Esophagus squamous epithelium (tissue), 5 donors: ENCODE measurements around the gene CCDC66. TPM values are rescaled to one million over a fixed set of nuclear protein-coding genes. Genes with fewer than 3 reads are reported as not detected.

Experiments
- DNase-seq: peaks from one replicate; lab custom pipeline; 2025; lab: John Stamatoyannopoulos, UW
- H3K27ac ChIP-seq, 4 donors: fragments of 200-600 bp; sonication (generic); one replicate each; pipeline ENCODE4 v1.5.1; 2016 to 2019; ENCODE audit warnings: mild to moderate bottlenecking in 1 of 4
- H3K27me3 ChIP-seq, 4 donors: fragments of 200-600 bp; sonication (generic); 1 replicate in 3 of 4; 2 replicates in 1 of 4; pipeline versions ENCODE4 v1.5.1 to v1.6.0; 2017 to 2021; ENCODE audit warnings: antibody characterized with exemption in 1 of 4
- H3K36me3 ChIP-seq, 3 donors: fragments of 200-600 bp; sonication (generic); one replicate each; pipeline ENCODE4 v1.5.1; 2016 to 2019
- H3K4me1 ChIP-seq, 3 donors: fragments of 200-600 bp; sonication (generic); one replicate each; pipeline ENCODE4 v1.5.1; 2017 to 2019
- H3K4me3 ChIP-seq, 4 donors: fragments of 200-600 bp; sonication (generic); 1 replicate in 3 of 4; 2 replicates in 1 of 4; pipeline ENCODE4 v1.5.1; 2016 to 2019; ENCODE audit warnings: mild to moderate bottlenecking in 2 of 4, moderate library complexity in 1 of 4
- H3K9me3 ChIP-seq, 3 donors: fragments of 200-600 bp; sonication (generic); one replicate each; pipeline ENCODE4 v1.5.1; 2016 to 2019
- POLR2A ChIP-seq, 4 donors: fragments of 450-650 bp; IDR thresholded peaks; one replicate each; pipeline ENCODE4 v1.6.1; 2017; ENCODE audit warnings: antibody characterized with exemption in 4 of 4, mild to moderate bottlenecking in 4 of 4, moderate library complexity in 3 of 4
- WGBS, 2 donors: methylation state at CpG; one replicate each; pipeline ENCODE4 v1.1.5; 2018; 5-methylcytosine and 5-hydroxymethylcytosine counted together
- intact Hi-C: fragments of 100-400 bp; cut with DNase I; formaldehyde crosslinking; loops from one replicate; pipeline ENCODE4 v1.15.0; 2022
- total RNA-seq, 4 donors: library from RNA; depleted of rRNA; stranded (reverse); fragments of >200 nt; gene quantifications; one replicate each; pipeline ENCODE4 v1.1.0, GENCODE V29; 2016
- TF ChIP-seq, protein P1 (sequence below), 6 experiments: fragments of 450-650 bp in 4 of 6; fragments of 200-600 bp in 2 of 6; sonication (generic) in 2 of 6; IDR thresholded peaks; one replicate each; pipeline ENCODE4 v1.5.1; 2016 to 2019; ENCODE audit warnings: antibody characterized with exemption in 6 of 6, mild to moderate bottlenecking in 4 of 6, moderate library complexity in 4 of 6
- donor health status: DM: yes; HTN: yes; CAD: no.

The CCDC66 gene
- total RNA-seq: 10 to 100 TPM in 2 of 4 donors, 1 to 10 TPM in 2; 8.1 to 32.6 (median 15.8) TPM

DNA sequence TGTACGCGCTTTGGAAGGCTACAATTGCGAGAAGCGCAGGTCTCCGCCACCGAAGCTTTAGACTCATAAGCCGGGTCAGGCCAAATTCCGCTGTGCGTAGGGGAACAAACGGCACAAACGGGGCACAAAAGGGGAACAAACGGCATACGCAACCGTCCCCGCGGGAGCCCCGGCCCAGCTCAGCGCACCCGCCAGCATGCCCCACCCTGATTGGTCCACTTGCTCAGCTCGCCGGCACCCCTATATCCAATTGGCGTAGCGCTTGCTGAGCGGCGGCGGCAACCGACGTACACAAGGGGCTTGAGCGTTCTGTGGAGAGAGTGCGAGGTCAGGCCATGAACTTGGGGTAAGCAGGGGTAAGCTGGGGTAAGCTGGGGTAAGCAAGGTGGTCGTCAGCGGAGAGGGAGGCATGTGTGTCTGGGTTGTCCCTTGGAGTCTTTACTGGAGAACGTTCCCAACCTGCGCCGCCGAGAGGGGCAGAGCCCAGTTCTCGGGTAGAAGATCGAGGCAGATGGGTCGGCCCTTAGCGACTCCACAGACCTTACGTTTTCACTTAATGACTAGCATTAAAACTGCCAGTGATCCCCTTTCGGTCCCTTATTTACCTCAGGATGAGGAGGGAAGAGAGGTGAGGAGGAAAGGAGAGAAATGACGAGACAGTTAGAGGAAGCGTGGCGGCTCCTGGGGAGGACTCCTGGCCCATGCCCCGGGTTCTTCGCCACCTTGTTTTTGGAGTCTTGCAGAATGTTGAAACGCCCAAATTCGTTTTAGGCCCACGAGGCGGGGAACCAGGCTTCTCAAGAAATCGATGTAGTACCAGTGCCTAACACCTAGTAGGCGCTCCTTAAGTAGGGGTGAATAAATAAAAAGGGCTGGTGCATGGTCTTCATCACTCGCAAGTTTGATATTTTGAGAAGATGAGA is at the start of gene CCDC66:
CCDC66 (plus strand) TSS at position 268 of the 923 bp plus-strand sequence; CDS start at position 336, 68 bp downstream.
- intact Hi-C loops: no loop called here
- Histone ChIP-seq H3K27me3 (no peaks in the 10 kb centered on the region), H3K9me3 (no peaks in the 10 kb centered on the region), H3K4me1 (peaks cover 0 to 19% (median 4%) of the 10 kb centered on the region in 3 donors), H3K27ac (peak within 1 kb of the TSS; percentile 80 to 94 (median 92)), H3K36me3 (peaks cover 0 to 27% (median 0%) of the 10 kb centered on the region in 3 donors), H3K4me3 (peak within 1 kb of the TSS; percentile 59 to 91 (median 76))
- TF ChIP-seq, protein P1, sequence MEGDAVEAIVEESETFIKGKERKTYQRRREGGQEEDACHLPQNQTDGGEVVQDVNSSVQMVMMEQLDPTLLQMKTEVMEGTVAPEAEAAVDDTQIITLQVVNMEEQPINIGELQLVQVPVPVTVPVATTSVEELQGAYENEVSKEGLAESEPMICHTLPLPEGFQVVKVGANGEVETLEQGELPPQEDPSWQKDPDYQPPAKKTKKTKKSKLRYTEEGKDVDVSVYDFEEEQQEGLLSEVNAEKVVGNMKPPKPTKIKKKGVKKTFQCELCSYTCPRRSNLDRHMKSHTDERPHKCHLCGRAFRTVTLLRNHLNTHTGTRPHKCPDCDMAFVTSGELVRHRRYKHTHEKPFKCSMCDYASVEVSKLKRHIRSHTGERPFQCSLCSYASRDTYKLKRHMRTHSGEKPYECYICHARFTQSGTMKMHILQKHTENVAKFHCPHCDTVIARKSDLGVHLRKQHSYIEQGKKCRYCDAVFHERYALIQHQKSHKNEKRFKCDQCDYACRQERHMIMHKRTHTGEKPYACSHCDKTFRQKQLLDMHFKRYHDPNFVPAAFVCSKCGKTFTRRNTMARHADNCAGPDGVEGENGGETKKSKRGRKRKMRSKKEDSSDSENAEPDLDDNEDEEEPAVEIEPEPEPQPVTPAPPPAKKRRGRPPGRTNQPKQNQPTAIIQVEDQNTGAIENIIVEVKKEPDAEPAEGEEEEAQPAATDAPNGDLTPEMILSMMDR (IDR thresholded peaks at IDR 0.05): peak in 5 of 6 experiments; percentile 52 to 78 (median 66)
- peak in 3 of 4 donors; percentile 35 to 90 (median 79) for TF ChIP-seq POLR2A (IDR thresholded peaks at IDR 0.05)
- WGBS, 2 donors: 0 to 1% methylated on average over 15 to 42 of the region's 54 CpGs
- DNase-seq: peak; percentile 71

DNA sequence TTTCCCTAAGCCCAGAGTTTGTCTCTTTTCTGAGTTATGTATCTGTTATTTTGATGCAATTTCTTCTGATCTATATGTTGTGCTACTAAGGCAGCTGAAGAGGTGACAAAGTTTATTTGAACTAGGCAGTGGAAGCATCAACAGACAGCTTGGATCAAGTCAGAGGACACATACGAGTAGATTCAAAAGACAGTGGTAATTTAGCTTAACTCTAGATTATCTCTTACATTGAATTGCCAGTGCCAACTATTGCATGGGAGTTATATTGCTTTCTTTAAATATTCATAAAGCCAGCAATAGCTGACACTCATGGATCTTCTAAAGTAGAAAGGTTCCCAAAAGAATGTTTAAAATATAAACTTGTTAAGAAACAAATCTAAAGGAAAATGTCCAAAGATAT is 37.3 kb upstream of the CCDC66 start:
- Histone ChIP-seq H3K4me3 (no peak overlapping the region), H3K9me3 (no peaks in the 10 kb centered on the region), H3K27ac (no peak overlapping the region), H3K4me1 (no peaks in the 10 kb centered on the region), H3K36me3 (no peaks in the 10 kb centered on the region), H3K27me3 (peaks cover 0 to 28% (median 0%) of the 10 kb centered on the region in 4 donors)
- 19 to 41% methylated on average over 1 of the region's 1 CpG for WGBS, 2 donors
- intact Hi-C loops: no loop called here
- no peak for DNase-seq
- TF ChIP-seq, protein P1 (IDR thresholded peaks at IDR 0.05): no peak
- no peak for TF ChIP-seq POLR2A (IDR thresholded peaks at IDR 0.05)

DNA sequence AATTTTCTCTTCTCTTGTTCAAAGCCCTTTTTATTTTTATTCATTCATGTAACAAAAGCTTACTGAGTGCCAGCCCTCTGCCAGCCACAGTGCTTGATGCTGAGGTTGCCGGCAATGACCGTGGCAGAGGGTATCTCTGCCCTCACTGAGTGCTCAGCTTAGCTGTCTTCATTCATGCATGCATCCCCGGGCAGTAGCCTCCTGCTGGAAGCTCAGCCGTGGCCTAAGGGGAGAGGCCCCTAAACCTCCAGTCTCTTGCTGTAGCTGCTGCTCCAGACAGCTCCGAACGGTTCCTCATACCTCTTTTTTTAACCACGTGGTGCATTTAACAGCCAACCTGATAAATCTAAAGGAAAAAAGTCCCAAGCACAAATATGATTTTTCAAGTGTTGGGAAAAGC is 34.6 kb upstream of the CCDC66 start:
- intact Hi-C loops: no loop called here
- H3K27ac ChIP-seq: no peak overlapping the region

DNA sequence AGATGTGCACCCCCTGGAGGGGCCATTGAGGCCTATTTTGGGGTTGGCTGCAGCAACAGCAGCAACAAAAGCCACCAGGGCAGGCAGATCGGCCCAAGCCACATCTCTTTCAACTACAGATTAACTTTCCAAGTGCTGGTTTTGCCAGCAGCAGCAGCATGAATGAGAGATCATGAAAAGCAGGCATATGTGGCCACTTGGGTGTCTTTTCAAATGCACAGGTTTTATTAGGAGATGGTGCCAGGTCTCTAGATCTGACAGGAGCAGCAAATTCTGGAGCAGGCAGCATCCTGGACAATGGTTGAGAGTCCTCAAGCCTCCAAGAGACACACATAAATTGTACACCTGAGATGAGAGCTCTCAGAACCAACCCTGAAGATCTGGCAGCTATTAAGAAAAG is 31.7 kb upstream of the CCDC66 start:
- TF ChIP-seq, protein P1 (IDR thresholded peaks at IDR 0.05): no peak
- no peak for TF ChIP-seq POLR2A (IDR thresholded peaks at IDR 0.05)
- WGBS, 2 donors: 60 to 100% methylated on average over 1 of the region's 1 CpG
- DNase-seq: no peak
- Histone ChIP-seq H3K4me3 (no peak overlapping the region), H3K36me3 (no peaks in the 10 kb centered on the region), H3K4me1 (no peaks in the 10 kb centered on the region), H3K9me3 (no peaks in the 10 kb centered on the region), H3K27ac (no peak overlapping the region), H3K27me3 (peaks cover 0 to 4% (median 1%) of the 10 kb centered on the region in 4 donors)
- intact Hi-C loops: no loop called here

More for the DNA sequence above, 34.6 kb upstream of the CCDC66 start:
- Histone ChIP-seq H3K4me1 (no peaks in the 10 kb centered on the region), H3K36me3 (no peaks in the 10 kb centered on the region), H3K4me3 (no peak overlapping the region), H3K27me3 (peaks cover 0 to 16% (median 2%) of the 10 kb centered on the region in 4 donors), H3K9me3 (no peaks in the 10 kb centered on the region)
- WGBS, 2 donors: 45 to 58% methylated on average over 7 of the region's 7 CpGs
- TF ChIP-seq, protein P1 (IDR thresholded peaks at IDR 0.05): no peak
- TF ChIP-seq POLR2A (IDR thresholded peaks at IDR 0.05): no peak
- DNase-seq: no peak

DNA sequence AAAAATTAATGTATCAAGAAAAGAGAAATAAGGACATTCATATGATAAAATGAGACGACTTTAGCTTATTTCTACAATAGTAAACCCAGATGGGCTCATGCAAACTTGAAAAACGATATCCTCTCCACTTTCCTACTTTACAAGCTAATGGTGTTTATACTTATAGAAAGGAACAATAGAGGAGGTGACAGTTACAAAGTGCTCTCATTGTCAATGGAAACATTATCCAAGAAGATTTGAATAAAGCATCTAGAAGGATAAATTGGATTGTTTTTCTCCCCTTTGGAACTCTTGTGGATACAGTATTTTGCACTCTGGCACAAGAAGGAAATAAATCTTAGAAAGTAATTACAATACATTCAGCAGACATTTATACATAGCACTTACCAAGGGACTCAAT is 20.2 kb upstream of the CCDC66 start:
- Histone ChIP-seq H3K9me3 (no peaks in the 10 kb centered on the region), H3K4me1 (no peaks in the 10 kb centered on the region), H3K27me3 (peaks cover 0 to 8% (median 0%) of the 10 kb centered on the region in 4 donors), H3K36me3 (no peaks in the 10 kb centered on the region), H3K4me3 (no peak overlapping the region), H3K27ac (no peak overlapping the region)
- intact Hi-C loops: no loop called here
- DNase-seq: no peak
- WGBS, 2 donors: 37 to 60% methylated on average over 2 of the region's 2 CpGs
- TF ChIP-seq, protein P1 (IDR thresholded peaks at IDR 0.05): no peak
- no peak for TF ChIP-seq POLR2A (IDR thresholded peaks at IDR 0.05)
